GM23248 (cell line): Measurements from ENCODE around the gene COL9A3. TPM values are rescaled to one million over a fixed set of nuclear protein-coding genes. Genes with fewer than 3 reads are reported as not detected.

Experiments used
- DNase-seq: peaks from one replicate; pipeline ENCODE4 v3.0.0-alpha.2; 2015
- H2AFZ ChIP-seq: fragments of 200-600 bp; sonication (generic); 2 replicates; pipeline ENCODE4 v1.6.1; 2016; ENCODE audit warnings: antibody characterized with exemption
- H3F3A ChIP-seq: fragments of 200-600 bp; sonication (generic); 2 replicates; pipeline ENCODE4 v1.6.1; 2016; ENCODE audit warnings: mild to moderate bottlenecking, antibody characterized with exemption, mixed run types; ENCODE audit not compliant: insufficient read depth
- H3K27ac ChIP-seq: fragments of 200-600 bp; sonication (generic); 2 replicates; pipeline ENCODE4 v1.5.1; 2016; ENCODE audit warnings: mild to moderate bottlenecking
- H3K27me3 ChIP-seq: fragments of 200-600 bp; sonication (generic); replicated peaks from 2 replicates; pipeline ENCODE4 v1.6.1; 2016; ENCODE audit warnings: mild to moderate bottlenecking; ENCODE audit not compliant: insufficient read depth
- H3K36me3 ChIP-seq: fragments of 200-600 bp; sonication (generic); 2 replicates; pipeline ENCODE4 v1.6.1; 2016; ENCODE audit warnings: low read depth, mild to moderate bottlenecking
- H3K4me1 ChIP-seq: fragments of 200-600 bp; sonication (generic); 2 replicates; pipeline ENCODE4 v1.6.1; 2016; ENCODE audit warnings: mild to moderate bottlenecking; ENCODE audit not compliant: insufficient read depth
- H3K4me2 ChIP-seq: fragments of 200-600 bp; sonication (generic); one replicate; pipeline ENCODE4 v1.6.1; 2016; ENCODE audit warnings: mild to moderate bottlenecking; ENCODE audit not compliant: unreplicated experiment
- H3K4me3 ChIP-seq: fragments of 200-600 bp; sonication (generic); 2 replicates; pipeline ENCODE4 v1.5.1; 2016; ENCODE audit warnings: mild to moderate bottlenecking
- H3K79me2 ChIP-seq: fragments of 200-600 bp; sonication (generic); 2 replicates; pipeline ENCODE4 v1.6.1; 2016; ENCODE audit warnings: mild to moderate bottlenecking; ENCODE audit not compliant: insufficient read depth
- H3K9ac ChIP-seq: fragments of 200-600 bp; sonication (generic); 2 replicates; pipeline ENCODE4 v1.6.1; 2016; ENCODE audit warnings: mild to moderate bottlenecking
- H3K9me2 ChIP-seq: fragments of 200-600 bp; sonication (generic); 2 replicates; pipeline ENCODE4 v1.6.1; 2016; ENCODE audit warnings: mixed run types, mild to moderate bottlenecking, moderate library complexity; ENCODE audit not compliant: insufficient read depth
- H3K9me3 ChIP-seq: fragments of 200-600 bp; sonication (generic); one replicate; pipeline ENCODE4 v1.6.1; 2017; ENCODE audit warnings: low read depth
- H4K20me1 ChIP-seq: fragments of 200-600 bp; sonication (generic); 2 replicates; pipeline ENCODE4 v1.6.0; 2016; ENCODE audit not compliant: insufficient read depth
- EZH2 ChIP-seq: fragments of 200-600 bp; sonication (generic); IDR thresholded peaks from 2 replicates; pipeline ENCODE4 v1.6.1; 2018; ENCODE audit warnings: antibody characterized with exemption, mild to moderate bottlenecking; ENCODE audit not compliant: insufficient read depth, poor library complexity, severe bottlenecking
- EZH2phosphoT487 ChIP-seq: fragments of 200-600 bp; sonication (generic); IDR thresholded peaks from 2 replicates; pipeline ENCODE4 v1.6.1; 2018; ENCODE audit warnings: antibody characterized with exemption, moderate library complexity, mild to moderate bottlenecking, low read depth; ENCODE audit not compliant: insufficient read depth
- WGBS, 2 experiments: methylation state at CpG; one replicate each; pipeline ENCODE4 v1.1.6; 2015 to 2017; ENCODE audit warnings: low lambda C conversion rate in 2 of 2, low coverage in 1 of 2; ENCODE audit errors: missing lambda C conversion rate in 2 of 2; 5-methylcytosine and 5-hydroxymethylcytosine counted together
- in situ Hi-C: fragments of 300-500 bp; cut with MboI; formaldehyde crosslinking; loops from 2 replicates; pipeline ENCODE4 v1.15.0; 2020
- polyA plus RNA-seq: library from polyadenylated mRNA; unstranded; fragments of >200 nt; fragmentation: Nextera tagmentation; extraction: Ambion mirVana; gene quantifications from 2 replicates; pipeline ENCODE4 v1.2.1, GENCODE V29; 2016
- total RNA-seq: library from RNA; depleted of rRNA; stranded (reverse); fragments of >200 nt; shearing (Covaris generic); gene quantifications from 2 replicates; pipeline ENCODE4 v1.2.3, GENCODE V29; 2014

COL9A3 gene
- total and polyA plus RNA-seq, 2 experiments from 2014 or later, result 0.25 TPM; not detected in 1

- no peaks in the 10 kb centered on the region for H3K36me3 ChIP-seq
- H3K4me3 ChIP-seq, result no peak overlapping the region
- no peak overlapping the region for H3K27ac ChIP-seq
- no peaks in the 10 kb centered on the region for H3K9me3 ChIP-seq
- DNase-seq, result no peak
- no peak for TF ChIP-seq EZH2
- no peak for TF ChIP-seq EZH2phosphoT487
- no peaks in the 10 kb centered on the region for H3K27me3 ChIP-seq
- H3K4me1 ChIP-seq, result peaks cover 6% of the 10 kb centered on the region
- no peaks in the 10 kb centered on the region for H3F3A ChIP-seq
- H3K4me2 ChIP-seq, result no peak overlapping the region
- in situ Hi-C loops, result loop anchor here (25.0 kb wide), 1 partner anchor 263 kb away; no protein-coding TSS in a partner anchor
- WGBS, 2 experiments, result 79 to 82% methylated on average over 9 of the region's 9 CpGs
- no peak overlapping the region for H2AFZ ChIP-seq
- H4K20me1 ChIP-seq, result no peaks in the 10 kb centered on the region
- H3K79me2 ChIP-seq, result no peaks in the 10 kb centered on the region
- H3K9ac ChIP-seq, result no peak overlapping the region
- no peaks in the 10 kb centered on the region for H3K9me2 ChIP-seq
Observed at GRCh38 chr20:62775206-62775605, 41.6 kb upstream of the COL9A3 start.

GRCh38 chr20:62776035-62776691 lies 40.7 kb upstream of the COL9A3 start:
- H3K79me2 ChIP-seq, result no peaks in the 10 kb centered on the region
- no peaks in the 10 kb centered on the region for H3K9me2 ChIP-seq
- no peak overlapping the region for H2AFZ ChIP-seq
- H3K27me3 ChIP-seq, result no peaks in the 10 kb centered on the region
- H3K9ac ChIP-seq, result no peak overlapping the region
- no peak for TF ChIP-seq EZH2phosphoT487
- no peak for TF ChIP-seq EZH2
- H3K9me3 ChIP-seq, result no peaks in the 10 kb centered on the region
- H3F3A ChIP-seq, result no peaks in the 10 kb centered on the region
- DNase-seq, result no peak
- no peak overlapping the region for H3K27ac ChIP-seq
- H3K4me1 ChIP-seq, result peaks cover 6% of the 10 kb centered on the region
- no peaks in the 10 kb centered on the region for H3K36me3 ChIP-seq
- in situ Hi-C loops, result loop anchor here (25.0 kb wide), 1 partner anchor 264 kb away; no protein-coding TSS in a partner anchor
- WGBS, 2 experiments, result 69 to 70% methylated on average over 24 of the region's 24 CpGs
- no peak overlapping the region for H3K4me3 ChIP-seq
- H3K4me2 ChIP-seq, result no peak overlapping the region
- no peaks in the 10 kb centered on the region for H4K20me1 ChIP-seq

- Histone ChIP-seq H2AFZ (no peak overlapping the region), H3K36me3 (no peaks in the 10 kb centered on the region), H3K9ac (no peak overlapping the region), H3K9me2 (no peaks in the 10 kb centered on the region), H3K4me1 (peaks cover 6% of the 10 kb centered on the region), H3K79me2 (no peaks in the 10 kb centered on the region), H3K27ac (no peak overlapping the region), H4K20me1 (no peaks in the 10 kb centered on the region), H3K4me2 (no peak overlapping the region), H3K4me3 (no peak overlapping the region), H3K27me3 (no peaks in the 10 kb centered on the region), H3K9me3 (no peaks in the 10 kb centered on the region), H3F3A (no peaks in the 10 kb centered on the region)
- no peak for TF ChIP-seq EZH2
- TF ChIP-seq EZH2phosphoT487, result no peak
- 52 to 56% methylated on average over 11 to 14 of the region's 14 CpGs for WGBS, 2 experiments
- DNase-seq, result no peak
- in situ Hi-C loops, result loop anchor here (25.0 kb wide), 1 partner anchor 265 kb away; no protein-coding TSS in a partner anchor
Observed at GRCh38 chr20:62776692-62777527, 39.9 kb upstream of the COL9A3 start.

GRCh38 chr20:62777528-62777830 lies 39.4 kb upstream of the COL9A3 start:
- Histone ChIP-seq H3K36me3 (no peaks in the 10 kb centered on the region), H3K4me2 (no peak overlapping the region), H4K20me1 (no peaks in the 10 kb centered on the region), H3K27me3 (no peaks in the 10 kb centered on the region), H3K9me2 (no peaks in the 10 kb centered on the region), H3K79me2 (no peaks in the 10 kb centered on the region), H3K27ac (no peak overlapping the region), H3F3A (no peaks in the 10 kb centered on the region), H3K4me1 (peaks cover 6% of the 10 kb centered on the region), H2AFZ (no peak overlapping the region), H3K9ac (no peak overlapping the region), H3K4me3 (no peak overlapping the region), H3K9me3 (no peaks in the 10 kb centered on the region)
- in situ Hi-C loops, result loop anchor here (25.0 kb wide), 1 partner anchor 265 kb away; no protein-coding TSS in a partner anchor
- WGBS, 2 experiments, result 94% methylated on average over 8 of the region's 8 CpGs
- TF ChIP-seq EZH2 (no peak), EZH2phosphoT487 (no peak)
- DNase-seq, result no peak
